ENCODE data around the gene NR1H3. TPM values are rescaled to one million over a fixed set of nuclear protein-coding genes. Genes with fewer than 3 reads are reported as not detected.
"Not testable (repeated sequence)": the region's sequence is repeated elsewhere in the genome, so short reads cannot be mapped to it uniquely, and the experiment has no call there.

NR1H3 gene
- total RNA-seq, 2 experiments from 2014 or later = 12.7 to 15.3 TPM

DNA sequence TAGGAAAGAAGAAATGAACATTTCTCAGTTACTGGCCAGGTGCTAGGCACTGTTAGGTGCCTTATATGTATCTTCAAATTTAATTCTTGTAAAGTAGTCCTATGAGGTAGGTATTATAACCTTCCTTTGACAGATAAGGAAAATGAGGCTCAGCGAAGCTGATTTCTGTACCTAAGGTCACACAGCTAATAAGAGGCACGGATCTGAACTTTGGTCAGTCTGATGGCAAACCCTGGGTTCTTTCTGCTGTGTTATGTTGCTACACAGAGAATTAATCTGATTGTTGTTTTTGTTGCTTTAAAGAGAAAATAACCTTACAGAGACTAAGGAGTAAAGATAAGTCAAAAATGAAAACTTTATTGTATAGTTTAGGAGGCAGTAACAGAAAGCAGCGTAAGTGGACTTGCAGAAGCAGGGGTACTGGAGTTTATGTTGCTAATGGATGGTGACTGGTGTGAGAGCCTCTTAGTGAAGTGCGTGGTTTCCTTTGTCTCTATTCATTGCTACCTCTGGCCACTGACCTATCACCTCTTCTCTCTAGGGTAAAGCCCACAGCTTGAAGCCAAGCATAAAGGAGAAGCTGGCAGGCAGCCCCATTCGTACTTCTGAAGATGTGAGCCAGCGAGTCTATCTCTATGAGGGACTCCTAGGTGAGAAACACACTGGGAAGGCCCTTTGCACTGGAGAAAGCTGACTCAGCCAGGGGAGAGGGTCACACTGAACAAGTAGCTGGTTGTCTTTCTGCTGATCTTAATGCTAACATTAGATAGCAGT is 50.4 kb downstream of the NR1H3 start:
- ATAC-seq = no peak
- no peaks in the 10 kb centered on the region for H3K27me3 Mint-ChIP-seq
- POLR2A ChIA-PET = interaction anchor here (0.6 kb wide), 2 partner anchors 270 to 609 kb away, joined by 3 read pairs; no protein-coding TSS in a partner anchor

DNA sequence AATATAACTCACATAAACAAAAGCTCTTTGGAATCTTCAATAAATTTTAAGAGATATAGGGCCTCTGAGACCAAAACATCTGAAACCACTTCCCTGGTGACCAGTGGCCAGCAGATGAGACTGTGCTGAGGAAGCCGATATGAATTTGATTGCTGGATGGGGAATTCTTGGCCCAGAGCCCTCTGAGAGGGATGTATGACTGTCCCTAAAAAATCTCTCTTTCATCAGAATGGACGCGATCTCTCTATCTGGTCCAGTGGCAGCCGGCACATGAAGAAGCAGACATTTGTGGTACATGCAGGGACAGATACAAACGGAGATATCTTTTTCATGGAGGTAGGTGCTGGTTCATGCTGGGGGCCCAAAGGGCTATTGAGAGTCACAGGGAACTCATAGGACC is 57.2 kb downstream of the NR1H3 start:
- Mint-ChIP-seq H3K4me3 (no peak overlapping the region), H3K4me1 (ENCODE audit: low read depth) (peaks cover 7% of the 10 kb centered on the region), H3K27me3 (no peaks in the 10 kb centered on the region), H3K36me3 (ENCODE audit: low read depth) (peaks cover 18% of the 10 kb centered on the region), H3K27ac (no peak overlapping the region), H3K9me3 (no peaks in the 10 kb centered on the region)
- CTCF ChIA-PET = no interaction called here
- POLR2A ChIA-PET = interaction anchor here (1.2 kb wide), 1 partner anchor 26 kb away, joined by 3 read pairs; no protein-coding TSS in a partner anchor
- no peak for DNase-seq
- no peak for ATAC-seq
- TF ChIP-seq CTCF (IDR thresholded peaks at IDR 0.05) = no peak
- intact Hi-C loops (cut with micrococcal nuclease) = no loop called here

More for the DNA sequence above, 50.4 kb downstream of the NR1H3 start:
- no peak for DNase-seq
- Mint-ChIP-seq H3K27ac (peak overlapping the region; percentile 46), H3K9me3 (no peaks in the 10 kb centered on the region), H3K4me3 (no peak overlapping the region), H3K36me3 (ENCODE audit: low read depth) (peaks cover 33% of the 10 kb centered on the region), H3K4me1 (ENCODE audit: low read depth) (no peaks in the 10 kb centered on the region)
- CTCF ChIA-PET = interaction anchor here (1.1 to 1.9 kb wide), 2 partner anchors 49 to 66 kb away, joined by 4 to 7 read pairs; no protein-coding TSS in a partner anchor
- TF ChIP-seq CTCF (IDR thresholded peaks at IDR 0.05) = no peak
- intact Hi-C loops (cut with micrococcal nuclease) = no loop called here

GRCh38 chr11:47316501-47316900 is 58.7 kb downstream of the NR1H3 start:
- DNase-seq; H3K9me3 Mint-ChIP-seq; H3K4me1 Mint-ChIP-seq (ENCODE audit: low read depth); H3K27ac Mint-ChIP-seq; H3K27me3 Mint-ChIP-seq; ATAC-seq; POLR2A ChIA-PET; intact Hi-C loops (cut with micrococcal nuclease); H3K4me3 Mint-ChIP-seq: not testable (repeated sequence)
- CTCF ChIA-PET = interaction anchor here (1.0 to 1.2 kb wide), 2 partner anchors 58 to 237 kb away, joined by 3 read pairs; no protein-coding TSS in a partner anchor
- H3K36me3 Mint-ChIP-seq (ENCODE audit: low read depth) = peaks cover 19% of the 10 kb centered on the region

- ATAC-seq (no peak), DNase-seq (no peak)
- H3K9me3 Mint-ChIP-seq = no peaks in the 10 kb centered on the region
- no peaks in the 10 kb centered on the region for H3K27me3 Mint-ChIP-seq
- POLR2A ChIA-PET = no interaction called here
- peak overlapping the region; percentile 48 for H3K27ac Mint-ChIP-seq
- intact Hi-C loops (cut with micrococcal nuclease) = no loop called here
- TF ChIP-seq CTCF (IDR thresholded peaks at IDR 0.05) = no peak
- peaks cover 21% of the 10 kb centered on the region for H3K36me3 Mint-ChIP-seq (ENCODE audit: low read depth)
- CTCF ChIA-PET = interaction anchor here (1.0 kb wide), 1 partner anchor 57 kb away, joined by 3 read pairs; no protein-coding TSS in a partner anchor
- H3K4me3 Mint-ChIP-seq = no peak overlapping the region
- H3K4me1 Mint-ChIP-seq (ENCODE audit: low read depth) = peaks cover 7% of the 10 kb centered on the region
Observed at GRCh38 chr11:47317064-47317828, 59.5 kb downstream of the NR1H3 start.

GRCh38 chr11:47318166-47318565 is 60.4 kb downstream of the NR1H3 start:
- H3K9me3 Mint-ChIP-seq = no peaks in the 10 kb centered on the region
- intact Hi-C loops (cut with micrococcal nuclease) = no loop called here
- H3K36me3 Mint-ChIP-seq (ENCODE audit: low read depth) = peaks cover 21% of the 10 kb centered on the region
- CTCF ChIA-PET = no interaction called here
- H3K27me3 Mint-ChIP-seq = no peaks in the 10 kb centered on the region
- peaks cover 7% of the 10 kb centered on the region for H3K4me1 Mint-ChIP-seq (ENCODE audit: low read depth)
- no peak overlapping the region for H3K4me3 Mint-ChIP-seq
- no peak for TF ChIP-seq CTCF (IDR thresholded peaks at IDR 0.05)
- H3K27ac Mint-ChIP-seq = no peak overlapping the region
- no peak for ATAC-seq
- DNase-seq = no peak
- POLR2A ChIA-PET = no interaction called here

Other genes with a start within 250 kb of the NR1H3 start
- 10 to 100 TPM; 70.1 to 71.7 TPM for gene ARFGAP2, start 81.1 kb upstream of the NR1H3 start, total RNA-seq
- gene PACSIN3, start 71.6 kb upstream of the NR1H3 start, total RNA-seq = 1 to 10 TPM; 4.7 to 8.0 TPM
- 100 to 1,000 TPM; 189 to 200 TPM for gene DDB2, start 43.0 kb upstream of the NR1H3 start, total RNA-seq
- 10 to 100 TPM in 1 of 2 experiments, 1 to 10 TPM in 1; 9.4 to 13.4 TPM for gene ACP2, start 9.2 kb upstream of the NR1H3 start, total RNA-seq
- gene MADD, start 12.1 kb downstream of the NR1H3 start, total RNA-seq = 10 to 100 TPM; 55.7 to 61.2 TPM
- not detected for gene MYBPC3, start 94.7 kb downstream of the NR1H3 start, total RNA-seq
- under 1 TPM in 1 of 2 experiments, not detected in 1; 0.25 TPM for gene SPI1, start 120.6 kb downstream of the NR1H3 start, total RNA-seq
- 10 to 100 TPM; 10.0 to 10.5 TPM for gene SLC39A13, start 150.6 kb downstream of the NR1H3 start, total RNA-seq
- gene PSMC3, start 168.4 kb downstream of the NR1H3 start, total RNA-seq = 100 to 1,000 TPM; 137 to 140 TPM
- under 1 TPM; 0.36 to 0.81 TPM for gene RAPSN, start 191.1 kb downstream of the NR1H3 start, total RNA-seq

Measured in activated CD8-positive, alpha-beta T cell treated with anti-CD3 and anti-CD28 coated beads for 36 hours (primary cell).